K562 (cell line): ENCODE data around the gene RTBDN. TPM values are rescaled to one million over a fixed set of nuclear protein-coding genes. Genes with fewer than 3 reads are reported as not detected.

Experiments
- BRD4 ChIP-seq: fragments of 200-600 bp; sonication (generic); IDR thresholded peaks from 2 replicates; pipeline ENCODE4 v1.6.1; 2017; ENCODE audit warnings: inconsistent platforms
- CC2D1A ChIP-seq: fragments of 450-650 bp; IDR thresholded peaks from 2 replicates; pipeline ENCODE4 v1.6.1; 2017; ENCODE audit warnings: mild to moderate bottlenecking
- CHD4 ChIP-seq: fragments of 200-600 bp; sonication (generic); IDR thresholded peaks from 3 replicates; pipeline ENCODE4 v1.6.1; 2012; ENCODE audit warnings: low read depth, mild to moderate bottlenecking, mixed read lengths, low read length, inconsistent platforms; ENCODE audit not compliant: insufficient read depth, insufficient replicate concordance, poor library complexity, severe bottlenecking
- CREM ChIP-seq: IDR thresholded peaks from 2 replicates; pipeline ENCODE4 v1.6.1; 2014; ENCODE audit warnings: antibody characterized with exemption, low read depth
- FOS ChIP-seq: IDR thresholded peaks from 3 replicates; pipeline ENCODE4 v1.6.1; 2011; ENCODE audit not compliant: insufficient read length; ENCODE audit errors: extremely low read depth
- NR2C2 ChIP-seq, 2 experiments: fragments of 200-800 bp in 1 of 2; sonication (Bioruptor generic) in 1 of 2; sonication (generic) in 1 of 2; formaldehyde crosslinking in 1 of 2; IDR thresholded peaks; 2 replicates each; pipeline versions ENCODE4 v1.6.1 to v1.8.0; 2016 to 2022; ENCODE audit warnings: mild to moderate bottlenecking in 1 of 2, missing compliant biosample characterization in 1 of 2, missing genetic modification characterization in 1 of 2, missing genetic modification reagents in 1 of 2
- PCBP1 ChIP-seq: fragments of 200-400 bp; formaldehyde crosslinking; IDR thresholded peaks from 2 replicates; pipeline ENCODE4 v1.6.1; 2018; ENCODE audit warnings: mild to moderate bottlenecking, low read depth, low read length; ENCODE audit not compliant: poor library complexity, severe bottlenecking
- SPI1 ChIP-seq: IDR thresholded peaks from 2 replicates; pipeline ENCODE4 v1.6.1; 2011; ENCODE audit warnings: low read depth, low read length, control low read depth, borderline replicate concordance
- XRCC3 ChIP-seq: fragments of 450-650 bp; IDR thresholded peaks from 2 replicates; pipeline ENCODE4 v1.6.1; 2017; ENCODE audit warnings: mild to moderate bottlenecking, moderate library complexity
- ZNF23 ChIP-seq: fragments of 250-450 bp; sonication (Bioruptor Pico); IDR thresholded peaks from 2 replicates; pipeline ENCODE4 v1.4.0; 2020; ENCODE audit warnings: mild to moderate bottlenecking
- polyA plus RNA-seq, 8 experiments: library from polyadenylated mRNA; depleted of rRNA in 4 of 8; stranded (reverse) in 5 of 8; unstranded in 3 of 8; fragments of >200 nt; fragmentation: Nextera tagmentation in 2 of 8; fragmentation: Illumina TruSeq in 1 of 8; extraction: Ambion mirVana in 2 of 8; extraction: Trizol in 1 of 8; gene quantifications; 2 replicates each; pipeline versions ENCODE4 v1.2.1 to v1.2.3, GENCODE V29; 2011 to 2014; ENCODE audit warnings: inconsistent platforms in 1 of 8, missing spikeins in 1 of 8
- total RNA-seq, 7 experiments: library from RNA; depleted of rRNA in 6 of 7; stranded (reverse); fragments of >200 nt in 6 of 7; fragmentation: Illumina TruSeq in 2 of 7; extraction: Trizol in 2 of 7; gene quantifications; 2 replicates each; pipeline versions ENCODE4 v1.2.1 to v1.2.3, GENCODE V29; 2011 to 2021; ENCODE audit warnings: low replicate concordance in 1 of 7
- TF ChIP-seq, protein P1 (sequence below): fragments of 450-650 bp; IDR thresholded peaks from 2 replicates; pipeline ENCODE4 v1.6.1; 2017; ENCODE audit warnings: antibody characterized with exemption
- TF ChIP-seq, protein P2 (sequence below): IDR thresholded peaks from 2 replicates; pipeline ENCODE4 v1.6.1; 2014; ENCODE audit warnings: antibody characterized with exemption
- TF ChIP-seq, protein P3 (sequence below): sonication (generic); formaldehyde crosslinking; IDR thresholded peaks from 2 replicates; pipeline ENCODE4 v1.8.1; 2023; ENCODE audit warnings: mild to moderate bottlenecking, missing genetic modification reagents, moderate library complexity
- TF ChIP-seq, protein P4 (sequence below), 2 experiments: fragments of 450-650 bp; conservative IDR thresholded peaks; 2 replicates each; pipeline ENCODE4 v1.6.1; 2017; ENCODE audit warnings: mild to moderate bottlenecking in 2 of 2, moderate library complexity in 2 of 2
- TF ChIP-seq, protein P5 (sequence below): fragments of 450-650 bp; conservative IDR thresholded peaks from 2 replicates; pipeline ENCODE4 v1.6.1; 2016; ENCODE audit warnings: missing genetic modification characterization, low read depth, mild to moderate bottlenecking, control low read depth, missing compliant biosample characterization

The RTBDN gene
- total and polyA plus RNA-seq, 9 of the 15 experiments (the other 6 are each of a cell fraction or from before 2014, with no cell fraction given), result 0.20 to 2.3 (median 0.72) TPM; not detected in 1

DNA sequence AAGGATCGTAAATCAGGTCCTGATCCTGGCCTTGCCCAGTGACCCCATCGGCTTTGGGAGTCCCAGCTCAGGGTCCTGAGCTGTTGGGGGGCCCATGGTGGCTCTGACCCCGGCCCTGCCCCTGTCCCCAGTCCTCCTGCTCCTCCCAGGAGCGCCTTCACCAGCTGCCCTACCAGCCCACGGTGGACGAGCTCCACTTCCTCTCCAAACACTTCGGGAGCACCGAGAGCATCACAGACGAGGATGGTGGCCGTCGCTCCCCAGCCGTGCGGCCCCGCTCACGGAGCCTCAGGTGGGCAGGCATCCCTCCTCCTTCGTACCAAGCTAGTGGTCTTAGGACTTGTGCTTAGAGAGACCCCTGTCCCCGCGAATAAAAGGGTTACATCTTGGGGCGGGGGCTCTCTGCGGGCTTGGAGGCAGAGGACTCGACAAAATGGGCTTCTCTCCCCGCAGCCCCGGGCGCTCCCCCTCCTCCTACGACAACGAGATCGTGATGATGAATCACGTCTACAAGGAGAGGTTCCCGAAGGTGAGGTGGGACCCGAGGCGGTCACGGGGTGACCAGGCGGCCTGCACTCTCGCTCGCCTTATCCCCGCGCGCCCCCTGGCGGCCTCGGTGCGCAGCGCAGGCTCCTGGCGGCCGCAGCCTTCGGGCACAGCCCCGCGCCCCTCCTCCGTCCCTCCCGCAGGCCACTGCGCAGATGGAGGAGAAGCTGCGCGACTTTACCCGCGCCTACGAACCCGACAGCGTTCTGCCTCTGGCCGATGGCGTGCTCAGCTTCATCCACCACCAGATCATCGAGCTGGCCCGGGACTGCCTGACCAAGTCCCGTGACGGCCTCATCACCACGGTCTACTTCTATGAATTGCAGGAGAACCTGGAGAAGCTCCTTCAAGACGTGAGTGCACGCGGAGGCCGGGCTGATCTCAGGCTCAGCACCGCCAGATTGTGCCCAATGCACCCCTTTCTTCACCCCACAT, 13.1 kb upstream of the RTBDN start (continued):
- TF ChIP-seq, protein P1, sequence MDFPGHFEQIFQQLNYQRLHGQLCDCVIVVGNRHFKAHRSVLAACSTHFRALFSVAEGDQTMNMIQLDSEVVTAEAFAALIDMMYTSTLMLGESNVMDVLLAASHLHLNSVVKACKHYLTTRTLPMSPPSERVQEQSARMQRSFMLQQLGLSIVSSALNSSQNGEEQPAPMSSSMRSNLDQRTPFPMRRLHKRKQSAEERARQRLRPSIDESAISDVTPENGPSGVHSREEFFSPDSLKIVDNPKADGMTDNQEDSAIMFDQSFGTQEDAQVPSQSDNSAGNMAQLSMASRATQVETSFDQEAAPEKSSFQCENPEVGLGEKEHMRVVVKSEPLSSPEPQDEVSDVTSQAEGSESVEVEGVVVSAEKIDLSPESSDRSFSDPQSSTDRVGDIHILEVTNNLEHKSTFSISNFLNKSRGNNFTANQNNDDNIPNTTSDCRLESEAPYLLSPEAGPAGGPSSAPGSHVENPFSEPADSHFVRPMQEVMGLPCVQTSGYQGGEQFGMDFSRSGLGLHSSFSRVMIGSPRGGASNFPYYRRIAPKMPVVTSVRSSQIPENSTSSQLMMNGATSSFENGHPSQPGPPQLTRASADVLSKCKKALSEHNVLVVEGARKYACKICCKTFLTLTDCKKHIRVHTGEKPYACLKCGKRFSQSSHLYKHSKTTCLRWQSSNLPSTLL, result no peak
- TF ChIP-seq NR2C2 (CRISPR knock-in tag; IDR thresholded peaks at IDR 0.05) (no peak), NR2C2 (tag; IDR thresholded peaks at IDR 0.05) (no peak), CC2D1A (0 out of 2 replicates have a peak, but pooled peaks have one; percentile 9), CHD4 (no peak), FOS (no peak), CREM (peak; percentile 70), BRD4 (no peak), SPI1 (no peak; the same call in 1 of the 2 replicates), XRCC3 (no peak), ZNF23 (CRISPR knock-in tag) (no peak), PCBP1 (no peak)
- TF ChIP-seq, protein P2, sequence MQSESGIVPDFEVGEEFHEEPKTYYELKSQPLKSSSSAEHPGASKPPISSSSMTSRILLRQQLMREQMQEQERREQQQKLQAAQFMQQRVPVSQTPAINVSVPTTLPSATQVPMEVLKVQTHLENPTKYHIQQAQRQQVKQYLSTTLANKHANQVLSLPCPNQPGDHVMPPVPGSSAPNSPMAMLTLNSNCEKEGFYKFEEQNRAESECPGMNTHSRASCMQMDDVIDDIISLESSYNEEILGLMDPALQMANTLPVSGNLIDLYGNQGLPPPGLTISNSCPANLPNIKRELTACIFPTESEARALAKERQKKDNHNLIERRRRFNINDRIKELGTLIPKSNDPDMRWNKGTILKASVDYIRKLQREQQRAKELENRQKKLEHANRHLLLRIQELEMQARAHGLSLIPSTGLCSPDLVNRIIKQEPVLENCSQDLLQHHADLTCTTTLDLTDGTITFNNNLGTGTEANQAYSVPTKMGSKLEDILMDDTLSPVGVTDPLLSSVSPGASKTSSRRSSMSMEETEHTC, result peak; percentile 97
- TF ChIP-seq, protein P3, sequence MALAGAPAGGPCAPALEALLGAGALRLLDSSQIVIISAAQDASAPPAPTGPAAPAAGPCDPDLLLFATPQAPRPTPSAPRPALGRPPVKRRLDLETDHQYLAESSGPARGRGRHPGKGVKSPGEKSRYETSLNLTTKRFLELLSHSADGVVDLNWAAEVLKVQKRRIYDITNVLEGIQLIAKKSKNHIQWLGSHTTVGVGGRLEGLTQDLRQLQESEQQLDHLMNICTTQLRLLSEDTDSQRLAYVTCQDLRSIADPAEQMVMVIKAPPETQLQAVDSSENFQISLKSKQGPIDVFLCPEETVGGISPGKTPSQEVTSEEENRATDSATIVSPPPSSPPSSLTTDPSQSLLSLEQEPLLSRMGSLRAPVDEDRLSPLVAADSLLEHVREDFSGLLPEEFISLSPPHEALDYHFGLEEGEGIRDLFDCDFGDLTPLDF, result no peak
- TF ChIP-seq, protein P4, sequence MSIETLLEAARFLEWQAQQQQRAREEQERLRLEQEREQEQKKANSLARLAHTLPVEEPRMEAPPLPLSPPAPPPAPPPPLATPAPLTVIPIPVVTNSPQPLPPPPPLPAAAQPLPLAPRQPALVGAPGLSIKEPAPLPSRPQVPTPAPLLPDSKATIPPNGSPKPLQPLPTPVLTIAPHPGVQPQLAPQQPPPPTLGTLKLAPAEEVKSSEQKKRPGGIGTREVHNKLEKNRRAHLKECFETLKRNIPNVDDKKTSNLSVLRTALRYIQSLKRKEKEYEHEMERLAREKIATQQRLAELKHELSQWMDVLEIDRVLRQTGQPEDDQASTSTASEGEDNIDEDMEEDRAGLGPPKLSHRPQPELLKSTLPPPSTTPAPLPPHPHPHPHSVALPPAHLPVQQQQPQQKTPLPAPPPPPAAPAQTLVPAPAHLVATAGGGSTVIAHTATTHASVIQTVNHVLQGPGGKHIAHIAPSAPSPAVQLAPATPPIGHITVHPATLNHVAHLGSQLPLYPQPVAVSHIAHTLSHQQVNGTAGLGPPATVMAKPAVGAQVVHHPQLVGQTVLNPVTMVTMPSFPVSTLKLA (conservative IDR thresholded peaks at IDR 0.05), result peak in 1 of 2 experiments; percentile 64; a peak in 2 of 4 replicates
- TF ChIP-seq, protein P5, sequence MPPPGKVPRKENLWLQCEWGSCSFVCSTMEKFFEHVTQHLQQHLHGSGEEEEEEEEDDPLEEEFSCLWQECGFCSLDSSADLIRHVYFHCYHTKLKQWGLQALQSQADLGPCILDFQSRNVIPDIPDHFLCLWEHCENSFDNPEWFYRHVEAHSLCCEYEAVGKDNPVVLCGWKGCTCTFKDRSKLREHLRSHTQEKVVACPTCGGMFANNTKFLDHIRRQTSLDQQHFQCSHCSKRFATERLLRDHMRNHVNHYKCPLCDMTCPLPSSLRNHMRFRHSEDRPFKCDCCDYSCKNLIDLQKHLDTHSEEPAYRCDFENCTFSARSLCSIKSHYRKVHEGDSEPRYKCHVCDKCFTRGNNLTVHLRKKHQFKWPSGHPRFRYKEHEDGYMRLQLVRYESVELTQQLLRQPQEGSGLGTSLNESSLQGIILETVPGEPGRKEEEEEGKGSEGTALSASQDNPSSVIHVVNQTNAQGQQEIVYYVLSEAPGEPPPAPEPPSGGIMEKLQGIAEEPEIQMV (tag), result no peak
